ENCODE measurements around the gene LPCAT3.

Gene LPCAT3

DNA sequence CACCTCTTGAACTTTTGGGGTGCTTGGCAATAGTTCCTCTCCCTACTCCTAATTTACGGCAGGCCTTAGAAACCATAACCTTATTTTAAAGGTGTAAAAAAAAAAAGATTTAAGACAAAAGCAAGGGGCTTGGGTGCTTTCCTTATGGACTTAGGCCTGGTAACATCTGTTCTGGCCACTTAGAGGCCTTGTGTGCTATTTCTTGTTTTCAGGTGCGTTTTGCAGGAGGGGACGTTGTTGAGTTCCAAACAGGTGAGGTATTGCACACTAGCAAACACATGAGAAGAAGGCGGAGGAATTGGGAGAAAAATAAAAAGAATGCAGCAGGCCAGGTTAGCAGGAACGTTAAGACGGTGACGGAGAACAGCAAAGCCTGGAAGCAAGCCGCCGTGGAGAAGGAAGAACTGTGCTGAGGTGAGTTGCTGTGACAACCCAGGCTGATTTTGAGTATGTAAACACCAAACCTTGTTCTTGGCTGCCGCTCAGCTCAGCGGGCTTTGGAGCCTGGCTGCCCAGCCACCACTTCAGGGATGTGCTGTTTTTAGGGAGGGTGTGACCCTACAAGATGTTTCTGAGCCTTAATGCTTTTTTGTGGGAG is 30.2 kb downstream of the LPCAT3 start:
- TF ChIP-seq ELF4 (IDR thresholded peaks at IDR 0.05) = no peak
- TF ChIP-seq SP1 (IDR thresholded peaks at IDR 0.05) = no peak
- no peak for TF ChIP-seq CTBP1 (IDR thresholded peaks at IDR 0.05; ENCODE audit: borderline replicate concordance)
- TF ChIP-seq ARNT (IDR thresholded peaks at IDR 0.05) = no peak
- CTCF ChIA-PET = no interaction called here
- POLR2A ChIA-PET = no interaction called here
- no peak for DNase-seq (ENCODE audit: extremely low spot score)

- ChIA-PET CTCF (no interaction called here), POLR2A (no interaction called here)
- no peak for DNase-seq (ENCODE audit: extremely low spot score)
- TF ChIP-seq ARNT (IDR thresholded peaks at IDR 0.05) (no peak), L3MBTL2 (conservative IDR thresholded peaks at IDR 0.05) (no peak), FOXK2 (IDR thresholded peaks at IDR 0.05) (no peak)
- TF ChIP-seq, protein P1, sequence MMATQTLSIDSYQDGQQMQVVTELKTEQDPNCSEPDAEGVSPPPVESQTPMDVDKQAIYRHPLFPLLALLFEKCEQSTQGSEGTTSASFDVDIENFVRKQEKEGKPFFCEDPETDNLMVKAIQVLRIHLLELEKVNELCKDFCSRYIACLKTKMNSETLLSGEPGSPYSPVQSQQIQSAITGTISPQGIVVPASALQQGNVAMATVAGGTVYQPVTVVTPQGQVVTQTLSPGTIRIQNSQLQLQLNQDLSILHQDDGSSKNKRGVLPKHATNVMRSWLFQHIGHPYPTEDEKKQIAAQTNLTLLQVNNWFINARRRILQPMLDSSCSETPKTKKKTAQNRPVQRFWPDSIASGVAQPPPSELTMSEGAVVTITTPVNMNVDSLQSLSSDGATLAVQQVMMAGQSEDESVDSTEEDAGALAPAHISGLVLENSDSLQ (IDR thresholded peaks at IDR 0.05) = no peak
Measured at GRCh38 chr12:6982532-6982931, 35.7 kb downstream of the LPCAT3 start.

- POLR2A ChIA-PET = no interaction called here
- TF ChIP-seq FOXA1 (IDR thresholded peaks at IDR 0.05) (no peak), ELF4 (IDR thresholded peaks at IDR 0.05) (no peak), TARDBP (IDR thresholded peaks at IDR 0.05) (no peak), HDGF (IDR thresholded peaks at IDR 0.05; ENCODE audit: borderline replicate concordance) (no peak), SP1 (IDR thresholded peaks at IDR 0.05) (no peak), BHLHE40 (IDR thresholded peaks at IDR 0.05; ENCODE audit: borderline replicate concordance) (no peak), NFRKB (IDR thresholded peaks at IDR 0.05) (no peak), ARNT (IDR thresholded peaks at IDR 0.05) (no peak), CTBP1 (IDR thresholded peaks at IDR 0.05; ENCODE audit: borderline replicate concordance) (no peak), FOXM1 (IDR thresholded peaks at IDR 0.05; ENCODE audit: borderline replicate concordance) (no peak), ZNF384 (IDR thresholded peaks at IDR 0.05) (no peak), LEF1 (IDR thresholded peaks at IDR 0.05; ENCODE audit: borderline replicate concordance) (no peak), SUZ12 (IDR thresholded peaks at IDR 0.05) (no peak), FOXK2 (IDR thresholded peaks at IDR 0.05) (no peak)
- TF ChIP-seq, protein P1 (IDR thresholded peaks at IDR 0.05) = no peak
- CTCF ChIA-PET = interaction anchor here (0.6 to 1.5 kb wide), 2 partner anchors 19 to 24 kb away, joined by 3 to 4 read pairs; no protein-coding TSS in a partner anchor
- no peak for DNase-seq (ENCODE audit: extremely low spot score)
Measured at GRCh38 chr12:6981152-6982052, 36.9 kb downstream of the LPCAT3 start.

- ChIA-PET POLR2A (no interaction called here), CTCF (interaction anchor here (0.6 to 1.5 kb wide), 2 partner anchors 19 to 25 kb away, joined by 3 to 4 read pairs; no protein-coding TSS in a partner anchor)
- DNase-seq (ENCODE audit: extremely low spot score) = no peak
- TF ChIP-seq NFRKB (IDR thresholded peaks at IDR 0.05) = no peak
- no peak for TF ChIP-seq ARNT (IDR thresholded peaks at IDR 0.05)
- no peak for TF ChIP-seq SUZ12 (IDR thresholded peaks at IDR 0.05)
- no peak for TF ChIP-seq L3MBTL2 (conservative IDR thresholded peaks at IDR 0.05)
- no peak for TF ChIP-seq LEF1 (IDR thresholded peaks at IDR 0.05; ENCODE audit: borderline replicate concordance)
- TF ChIP-seq ZNF384 (IDR thresholded peaks at IDR 0.05) = no peak
- TF ChIP-seq FOXK2 (IDR thresholded peaks at IDR 0.05) = no peak
- TF ChIP-seq HDGF (IDR thresholded peaks at IDR 0.05; ENCODE audit: borderline replicate concordance) = no peak
- TF ChIP-seq FOXA1 (IDR thresholded peaks at IDR 0.05) = no peak
- no peak for TF ChIP-seq ELF4 (IDR thresholded peaks at IDR 0.05)
- TF ChIP-seq FOXM1 (IDR thresholded peaks at IDR 0.05; ENCODE audit: borderline replicate concordance) = no peak
- TF ChIP-seq TARDBP (IDR thresholded peaks at IDR 0.05) = no peak
- TF ChIP-seq, protein P1 (IDR thresholded peaks at IDR 0.05) = no peak
- TF ChIP-seq SP1 (IDR thresholded peaks at IDR 0.05) = no peak
- TF ChIP-seq BHLHE40 (IDR thresholded peaks at IDR 0.05; ENCODE audit: borderline replicate concordance) = no peak
- TF ChIP-seq CTBP1 (IDR thresholded peaks at IDR 0.05; ENCODE audit: borderline replicate concordance) = no peak
Measured at GRCh38 chr12:6980740-6981139, 37.5 kb downstream of the LPCAT3 start.

DNA sequence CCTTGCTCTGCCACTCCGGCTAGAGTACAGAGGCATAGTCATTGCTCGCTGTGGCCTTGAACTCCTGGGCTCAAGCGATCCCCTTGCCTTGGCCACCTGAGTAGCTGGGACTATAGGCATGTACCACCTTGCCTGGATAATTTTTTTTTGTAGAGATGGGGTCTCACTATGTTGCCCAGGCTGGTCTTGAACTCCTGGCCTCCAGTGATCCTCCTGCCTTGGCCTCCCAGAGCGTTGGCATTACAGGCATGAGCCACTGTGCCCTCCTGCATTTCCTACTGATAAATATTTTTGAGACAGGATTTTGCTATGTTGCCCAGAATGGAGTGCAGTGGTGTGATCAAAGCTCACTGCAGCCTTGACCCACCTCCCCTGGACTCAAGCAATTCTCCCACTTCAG is 38.2 kb downstream of the LPCAT3 start:
- TF ChIP-seq ZNF384 (IDR thresholded peaks at IDR 0.05) (no peak), ARNT (IDR thresholded peaks at IDR 0.05) (no peak), L3MBTL2 (conservative IDR thresholded peaks at IDR 0.05) (no peak), SP1 (IDR thresholded peaks at IDR 0.05) (no peak)
- ChIA-PET POLR2A (no interaction called here), CTCF (interaction anchor here (1.5 kb wide), 1 partner anchor 18 kb away, joined by 4 read pairs; no protein-coding TSS in a partner anchor)
- DNase-seq (ENCODE audit: extremely low spot score) = no peak

GRCh38 chr12:6979453-6979852 is 38.8 kb downstream of the LPCAT3 start:
- ChIA-PET POLR2A (interaction anchor here (1.0 kb wide), 1 partner anchor 12 kb away, joined by 3 read pairs; no protein-coding TSS in a partner anchor), CTCF (no interaction called here)
- TF ChIP-seq L3MBTL2 (conservative IDR thresholded peaks at IDR 0.05) = no peak
- TF ChIP-seq, protein P1 (IDR thresholded peaks at IDR 0.05) = no peak
- no peak for TF ChIP-seq NFRKB (IDR thresholded peaks at IDR 0.05)
- TF ChIP-seq ELF4 (IDR thresholded peaks at IDR 0.05) = no peak
- no peak for TF ChIP-seq BHLHE40 (IDR thresholded peaks at IDR 0.05; ENCODE audit: borderline replicate concordance)
- TF ChIP-seq TARDBP (IDR thresholded peaks at IDR 0.05) = no peak
- TF ChIP-seq SP1 (IDR thresholded peaks at IDR 0.05) = no peak
- DNase-seq (ENCODE audit: extremely low spot score) = no peak
